Fibroblast of lung (primary cell): ENCODE data around the gene COPS6. TPM values are rescaled to one million over a fixed set of nuclear protein-coding genes. Genes with fewer than 3 reads are reported as not detected.

Experiments
- DNase-seq, 2 donors: peaks; one replicate each; pipeline versions ENCODE4 v3.0.0 to v3.0.0-alpha.2; 2010; ENCODE audit warnings: low read depth in 2 of 2
- H2AFZ ChIP-seq: 2 replicates; pipeline ENCODE4 v1.5.1; 2012; ENCODE audit warnings: low read length, control low read depth, inconsistent platforms
- H3K27ac ChIP-seq: 2 replicates; pipeline ENCODE4 v1.5.1; 2011; ENCODE audit warnings: low read length, control low read depth; ENCODE audit not compliant: insufficient read depth
- H3K27me3 ChIP-seq: 2 replicates; pipeline ENCODE4 v1.5.1; 2011; ENCODE audit warnings: mild to moderate bottlenecking, low read length; ENCODE audit not compliant: control insufficient read depth, insufficient read depth
- H3K36me3 ChIP-seq: 2 replicates; pipeline ENCODE4 v1.5.1; 2011; ENCODE audit warnings: low read length; ENCODE audit not compliant: control insufficient read depth, insufficient read depth
- H3K4me1 ChIP-seq: 2 replicates; pipeline ENCODE4 v1.5.1; 2011; ENCODE audit warnings: low read length; ENCODE audit not compliant: control insufficient read depth, insufficient read depth; ENCODE audit errors: extremely low read depth
- H3K4me2 ChIP-seq: 2 replicates; pipeline ENCODE4 v1.5.1; 2011; ENCODE audit warnings: low read length, control low read depth; ENCODE audit not compliant: insufficient read depth; ENCODE audit errors: extremely low read depth
- H3K4me3 ChIP-seq, 4 experiments: fragments of 200-600 bp in 1 of 4; sonication (generic) in 1 of 4; replicated peaks in 1 of 4; 2 replicates each; pipeline ENCODE4 v1.5.1; 2011 to 2016; ENCODE audit warnings: low read length in 4 of 4, low read depth in 3 of 4, mild to moderate bottlenecking in 3 of 4, control low read depth in 2 of 4, inconsistent platforms in 1 of 4, mixed read lengths in 1 of 4; ENCODE audit not compliant: insufficient read depth in 1 of 4; ENCODE audit errors: control extremely low read depth in 1 of 4
- H3K79me2 ChIP-seq: 2 replicates; pipeline ENCODE4 v1.5.1; 2012; ENCODE audit warnings: mild to moderate bottlenecking, low read length, inconsistent platforms; ENCODE audit not compliant: control insufficient read depth, insufficient read depth
- H3K9ac ChIP-seq: 2 replicates; pipeline ENCODE4 v1.5.1; 2011; ENCODE audit warnings: mild to moderate bottlenecking, low read length, control low read depth; ENCODE audit not compliant: insufficient read depth
- H3K9me3 ChIP-seq: 2 replicates; pipeline ENCODE4 v1.5.1; 2012; ENCODE audit warnings: low read depth, low read length; ENCODE audit not compliant: control insufficient read depth, insufficient read depth
- H4K20me1 ChIP-seq: 2 replicates; pipeline ENCODE4 v1.5.1; 2011; ENCODE audit warnings: low read length; ENCODE audit not compliant: control insufficient read depth, insufficient read depth; ENCODE audit errors: extremely low read depth
- EZH2 ChIP-seq: IDR thresholded peaks from 2 replicates; pipeline ENCODE4 v1.5.1; 2012; ENCODE audit warnings: low read length, control low read depth, mild to moderate bottlenecking; ENCODE audit errors: missing control alignments
- polyA plus RNA-seq, 2 donors: library from polyadenylated mRNA; depleted of rRNA in 1 of 2; stranded (reverse) in 1 of 2; unstranded in 1 of 2; fragments of >200 nt; gene quantifications; 2 replicates each; pipeline ENCODE4 v1.2.1, GENCODE V29; 2011 to 2012; ENCODE audit warnings: missing spikeins in 1 of 2
- total RNA-seq: library from RNA; depleted of rRNA; stranded (reverse); fragments of >200 nt; gene quantifications from 2 replicates; pipeline ENCODE4 v1.2.1, GENCODE V29; 2014
- TF ChIP-seq, protein P1 (sequence below), 2 donors: IDR thresholded peaks in 1 of 2; conservative IDR thresholded peaks in 1 of 2; 1 replicate in 1 of 2; 2 replicates in 1 of 2; pipeline ENCODE4 v1.5.1; 2011 to 2012; ENCODE audit warnings: low read length in 2 of 2, control low read depth in 1 of 2, inconsistent platforms in 1 of 2, low read depth in 1 of 2, mild to moderate bottlenecking in 1 of 2

The COPS6 gene
- total and polyA plus RNA-seq, 2 donors (not counting 1 experiment from before 2014, with no cell fraction given): 71.0 to 188 TPM

DNA sequence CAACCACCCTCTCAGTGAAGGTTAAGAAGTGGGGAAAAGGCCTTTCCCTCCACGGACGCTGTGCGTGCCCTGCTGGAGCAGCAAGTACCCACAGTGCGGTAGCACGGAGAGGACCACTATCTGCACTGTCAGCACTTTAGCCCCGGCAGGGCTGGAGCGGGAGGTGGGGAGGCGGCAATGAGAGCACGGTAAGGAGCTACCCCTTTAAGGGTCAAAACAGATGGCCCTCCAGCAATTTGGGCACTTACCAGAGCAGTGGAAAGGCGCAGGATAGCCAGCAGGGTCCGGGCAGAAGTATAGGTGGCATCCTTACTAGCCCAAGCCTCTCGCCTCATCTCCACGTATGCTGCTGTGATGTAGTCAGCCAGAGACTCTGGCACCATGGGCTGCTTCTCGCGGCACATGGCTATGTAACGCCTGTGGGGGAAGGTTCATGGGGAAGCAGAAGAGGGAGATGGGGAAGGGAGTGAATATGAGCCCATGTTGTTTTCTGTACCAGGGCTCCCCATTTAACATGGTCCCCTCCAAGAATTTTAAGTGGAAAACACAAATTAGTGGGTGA is 5.2 kb downstream of the COPS6 start:
- Histone ChIP-seq H3K27me3 (no peaks in the 10 kb centered on the region), H2AFZ (no peak overlapping the region), H3K27ac (peak overlapping the region; percentile 53), H4K20me1 (no peaks in the 10 kb centered on the region), H3K79me2 (peaks cover 37% of the 10 kb centered on the region), H3K4me3 (no peak overlapping the region), H3K36me3 (peaks cover 63% of the 10 kb centered on the region), H3K4me2 (no peak overlapping the region), H3K9ac (no peak overlapping the region), H3K9me3 (no peaks in the 10 kb centered on the region), H3K4me1 (peaks cover 13% of the 10 kb centered on the region)
- no peak for DNase-seq
- TF ChIP-seq, protein P1, sequence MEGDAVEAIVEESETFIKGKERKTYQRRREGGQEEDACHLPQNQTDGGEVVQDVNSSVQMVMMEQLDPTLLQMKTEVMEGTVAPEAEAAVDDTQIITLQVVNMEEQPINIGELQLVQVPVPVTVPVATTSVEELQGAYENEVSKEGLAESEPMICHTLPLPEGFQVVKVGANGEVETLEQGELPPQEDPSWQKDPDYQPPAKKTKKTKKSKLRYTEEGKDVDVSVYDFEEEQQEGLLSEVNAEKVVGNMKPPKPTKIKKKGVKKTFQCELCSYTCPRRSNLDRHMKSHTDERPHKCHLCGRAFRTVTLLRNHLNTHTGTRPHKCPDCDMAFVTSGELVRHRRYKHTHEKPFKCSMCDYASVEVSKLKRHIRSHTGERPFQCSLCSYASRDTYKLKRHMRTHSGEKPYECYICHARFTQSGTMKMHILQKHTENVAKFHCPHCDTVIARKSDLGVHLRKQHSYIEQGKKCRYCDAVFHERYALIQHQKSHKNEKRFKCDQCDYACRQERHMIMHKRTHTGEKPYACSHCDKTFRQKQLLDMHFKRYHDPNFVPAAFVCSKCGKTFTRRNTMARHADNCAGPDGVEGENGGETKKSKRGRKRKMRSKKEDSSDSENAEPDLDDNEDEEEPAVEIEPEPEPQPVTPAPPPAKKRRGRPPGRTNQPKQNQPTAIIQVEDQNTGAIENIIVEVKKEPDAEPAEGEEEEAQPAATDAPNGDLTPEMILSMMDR (conservative IDR thresholded peaks at IDR 0.05 in 1 of 2, IDR thresholded peaks at IDR 0.05 in 1 of 2; ENCODE audit: low read depth in 1 of 2, low read length in 2 of 2): no peak
- TF ChIP-seq EZH2: no peak

DNA sequence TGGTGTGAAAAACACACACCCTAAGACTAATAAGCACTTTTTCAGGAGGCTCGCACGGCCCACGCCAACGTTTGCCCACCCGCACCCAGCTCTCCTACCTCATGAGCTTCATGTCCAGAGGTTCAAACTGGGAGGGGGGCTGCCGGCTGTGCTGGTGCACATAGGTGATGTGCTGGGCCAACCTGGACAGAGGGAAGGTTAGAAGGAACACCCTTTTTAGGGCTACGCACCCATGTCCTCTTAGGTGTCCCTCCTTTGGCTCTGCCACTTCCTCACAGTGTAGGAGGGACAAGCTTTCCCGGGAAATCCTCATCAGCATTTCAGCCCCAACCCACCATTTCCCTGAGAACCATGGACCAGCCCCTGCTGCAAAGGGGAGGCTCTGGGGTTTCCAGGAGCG is 6.5 kb downstream of the COPS6 start:
- TF ChIP-seq EZH2: no peak
- TF ChIP-seq, protein P1 (conservative IDR thresholded peaks at IDR 0.05 in 1 of 2, IDR thresholded peaks at IDR 0.05 in 1 of 2; ENCODE audit: low read depth in 1 of 2, low read length in 2 of 2): no peak
- no peaks in the 10 kb centered on the region for H3K9me3 ChIP-seq
- no peaks in the 10 kb centered on the region for H4K20me1 ChIP-seq
- no peak overlapping the region for H3K9ac ChIP-seq
- H3K36me3 ChIP-seq: peaks cover 65% of the 10 kb centered on the region
- peaks cover 6% of the 10 kb centered on the region for H3K4me1 ChIP-seq
- no peak overlapping the region for H3K27ac ChIP-seq
- no peak overlapping the region for H3K4me3 ChIP-seq
- peaks cover 43% of the 10 kb centered on the region for H3K79me2 ChIP-seq
- H3K27me3 ChIP-seq: no peaks in the 10 kb centered on the region
- no peak for DNase-seq
- H3K4me2 ChIP-seq: no peak overlapping the region
- no peak overlapping the region for H2AFZ ChIP-seq

DNA sequence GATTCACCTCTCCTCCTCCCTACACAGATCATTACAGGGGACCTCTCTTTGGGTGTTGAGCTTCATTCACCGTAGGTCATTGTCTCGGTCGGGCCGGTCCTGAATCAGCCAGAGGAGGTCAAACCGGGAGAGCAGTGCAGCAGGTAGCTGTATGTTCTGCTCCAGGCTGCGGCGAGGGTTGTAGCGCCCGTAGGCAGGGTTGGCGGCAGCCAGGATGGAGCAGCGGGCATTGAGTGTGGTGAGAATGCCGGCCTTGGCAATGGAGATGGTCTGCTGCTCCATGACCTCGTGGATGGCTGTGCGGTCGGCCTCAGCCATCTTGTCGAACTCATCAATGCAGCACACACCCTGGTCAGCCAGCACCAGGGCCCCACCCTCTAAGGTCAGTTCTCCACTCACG is 6.9 kb downstream of the COPS6 start:
- no peak for DNase-seq
- Histone ChIP-seq H3K27ac (no peak overlapping the region), H3K4me1 (peaks cover 4% of the 10 kb centered on the region), H3K9ac (no peak overlapping the region), H2AFZ (no peak overlapping the region), H3K79me2 (peaks cover 40% of the 10 kb centered on the region), H3K9me3 (no peaks in the 10 kb centered on the region), H4K20me1 (no peaks in the 10 kb centered on the region), H3K4me2 (no peak overlapping the region), H3K36me3 (peaks cover 62% of the 10 kb centered on the region), H3K27me3 (no peaks in the 10 kb centered on the region), H3K4me3 (no peak overlapping the region)
- TF ChIP-seq, protein P1 (conservative IDR thresholded peaks at IDR 0.05 in 1 of 2, IDR thresholded peaks at IDR 0.05 in 1 of 2; ENCODE audit: low read depth in 1 of 2, low read length in 2 of 2): no peak
- no peak for TF ChIP-seq EZH2
